Left ventricle myocardium inferior (tissue), 1 donor: ENCODE results near the gene COG2. TPM values are rescaled to one million over a fixed set of nuclear protein-coding genes. Genes with fewer than 3 reads are reported as not detected.

Experiments used
- DNase-seq: peaks from one replicate; pipeline ENCODE4 v3.0.0-alpha.2; 2020
- H3K27ac ChIP-seq: fragments of 200-600 bp; replicated peaks from 2 replicates; pipeline ENCODE4 v1.8.0; 2021
- H3K27me3 ChIP-seq: fragments of 200-600 bp; 2 replicates; pipeline ENCODE4 v1.8.0; 2021; ENCODE audit warnings: low read depth
- H3K36me3 ChIP-seq: fragments of 200-600 bp; 2 replicates; pipeline ENCODE4 v1.8.0; 2021
- H3K4me1 ChIP-seq: fragments of 200-600 bp; 2 replicates; pipeline ENCODE4 v1.8.0; 2021
- H3K4me3 ChIP-seq: fragments of 200-600 bp; 2 replicates; pipeline ENCODE4 v1.8.0; 2021; ENCODE audit warnings: mild to moderate bottlenecking, moderate library complexity
- H3K9me3 ChIP-seq: fragments of 200-600 bp; replicated peaks from 2 replicates; pipeline ENCODE4 v1.8.0; 2021
- CTCF ChIP-seq: fragments of 200-600 bp; IDR thresholded peaks from 2 replicates; pipeline ENCODE4 v1.8.0; 2021; ENCODE audit warnings: antibody characterized with exemption, mild to moderate bottlenecking, borderline replicate concordance
- intact Hi-C: fragments of 100-400 bp; cut with micrococcal nuclease; formaldehyde crosslinking; loops from one replicate; pipeline ENCODE4 v1.11.0; 2022
- total RNA-seq: library from RNA; stranded (reverse); fragmentation: NEBNext Ultra II Directional; extraction: Animal tissue kit (Norgen Biotek cat#: 25700); gene quantifications from one replicate; pipeline ENCODE4 v1.2.1, GENCODE V29; 2021
- donor health status: DM: no; HTN: yes; CAD: no; lungs with severe emphysema.

The COG2 gene
- total RNA-seq, 1 donor from 2014 or later: 25.6 TPM

DNA sequence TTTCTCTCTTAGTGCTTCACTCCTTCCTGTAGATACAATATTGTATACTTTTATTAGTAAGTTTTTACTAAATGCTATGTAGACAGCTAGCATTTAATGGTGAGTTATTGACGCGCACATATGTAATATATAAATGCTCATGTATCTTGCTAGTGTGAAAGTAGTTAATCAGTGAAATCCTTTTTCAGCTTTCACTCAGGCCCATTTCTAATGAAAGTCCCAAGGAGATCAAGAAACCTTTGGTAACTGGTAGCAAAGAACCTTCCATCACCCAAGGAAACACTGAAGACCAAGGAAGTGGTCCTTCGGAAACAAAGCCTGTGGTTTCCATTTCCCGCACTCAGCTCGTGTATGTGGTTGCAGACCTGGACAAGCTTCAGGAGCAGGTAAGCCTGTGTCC lies 44.5 kb downstream of the COG2 start:
- no peak overlapping the region for H3K27ac ChIP-seq
- no peak for DNase-seq
- no peaks in the 10 kb centered on the region for H3K9me3 ChIP-seq
- intact Hi-C loops: no loop called here
- no peaks in the 10 kb centered on the region for H3K27me3 ChIP-seq
- H3K4me3 ChIP-seq: no peak overlapping the region
- H3K4me1 ChIP-seq: peaks cover 18% of the 10 kb centered on the region
- H3K36me3 ChIP-seq: peaks cover 92% of the 10 kb centered on the region
- no peak for TF ChIP-seq CTCF

DNA sequence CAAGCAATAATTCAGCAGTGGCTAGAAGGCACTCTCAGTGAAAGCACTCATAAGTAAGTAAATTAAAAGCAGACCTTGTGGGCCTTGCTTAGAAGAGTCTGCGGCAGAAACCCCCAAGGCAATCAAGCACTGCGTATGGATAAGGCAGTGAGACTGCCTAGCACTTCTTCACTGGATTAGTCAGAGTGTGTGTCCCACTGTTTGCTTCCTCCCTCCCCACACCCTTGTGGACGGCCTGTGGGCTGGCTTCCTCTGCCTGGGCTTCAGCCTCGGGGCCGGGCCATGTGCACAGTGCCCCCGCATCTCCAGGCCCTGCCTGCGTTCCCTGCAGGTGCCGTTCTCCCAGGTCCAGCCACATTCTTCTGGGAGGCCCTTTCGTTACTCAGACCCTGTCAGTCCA lies 47.8 kb downstream of the COG2 start:
- Histone ChIP-seq H3K9me3 (no peaks in the 10 kb centered on the region), H3K4me1 (no peaks in the 10 kb centered on the region)
- intact Hi-C loops: loop anchor here (10.0 kb wide), 1 partner anchor 85 kb away; no protein-coding TSS in a partner anchor

DNA sequence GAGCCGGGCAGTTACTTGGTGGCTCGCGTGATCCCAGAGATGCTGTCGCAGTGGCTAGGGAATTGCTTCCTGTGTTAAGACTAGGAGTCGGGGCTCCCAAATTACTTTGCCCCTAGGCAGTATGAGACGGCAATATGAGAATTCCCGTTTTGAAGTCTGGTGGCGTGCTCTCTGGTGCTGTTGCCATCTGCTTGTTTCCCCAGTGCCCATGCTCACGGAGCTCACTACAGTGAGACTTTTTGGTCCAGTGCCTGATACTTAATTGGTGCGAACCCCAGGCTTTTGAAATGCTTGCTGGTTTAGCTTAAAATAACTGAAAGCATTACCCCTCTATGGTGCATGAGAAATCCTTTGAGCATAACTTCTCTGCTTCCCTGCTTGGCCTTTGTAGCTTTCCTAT lies 49.3 kb downstream of the COG2 start:
- no peaks in the 10 kb centered on the region for H3K27me3 ChIP-seq
- intact Hi-C loops: loop anchor here (10.0 kb wide), 1 partner anchor 83 kb away; no protein-coding TSS in a partner anchor
- H3K27ac ChIP-seq: no peak overlapping the region
- no peaks in the 10 kb centered on the region for H3K9me3 ChIP-seq
- H3K4me1 ChIP-seq: peaks cover 9% of the 10 kb centered on the region
- peaks cover 78% of the 10 kb centered on the region for H3K36me3 ChIP-seq
- H3K4me3 ChIP-seq: no peak overlapping the region
- DNase-seq: no peak
- TF ChIP-seq CTCF: no peak

More for the DNA sequence above, 47.8 kb downstream of the COG2 start:
- Histone ChIP-seq H3K36me3 (peaks cover 92% of the 10 kb centered on the region), H3K27me3 (no peaks in the 10 kb centered on the region), H3K4me3 (no peak overlapping the region), H3K27ac (no peak overlapping the region)
- no peak for DNase-seq
- no peak for TF ChIP-seq CTCF

DNA sequence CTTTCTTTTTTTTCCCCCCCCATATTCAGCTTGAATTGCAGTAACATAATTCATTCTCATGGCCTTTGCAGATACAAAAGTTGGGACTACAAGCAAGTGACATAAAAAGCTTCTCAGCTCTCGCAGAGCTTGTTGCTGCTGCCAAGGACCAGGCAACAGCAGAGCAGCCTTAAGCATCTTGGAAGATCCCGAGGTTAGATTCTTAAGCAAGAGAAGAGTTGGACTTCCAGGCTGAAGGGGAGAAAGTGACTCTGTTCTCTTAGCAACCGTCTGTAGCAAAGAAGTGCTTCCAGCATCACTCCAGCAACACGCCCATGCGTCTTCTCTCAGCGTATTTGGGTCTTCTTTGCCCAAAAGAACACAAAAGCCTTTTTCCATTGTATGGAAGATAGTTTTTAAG lies 50.9 kb downstream of the COG2 start:
- Histone ChIP-seq H3K9me3 (no peaks in the 10 kb centered on the region), H3K4me1 (peaks cover 17% of the 10 kb centered on the region), H3K27me3 (no peaks in the 10 kb centered on the region), H3K27ac (peak overlapping the region; percentile 2), H3K36me3 (peaks cover 62% of the 10 kb centered on the region), H3K4me3 (no peak overlapping the region)
- TF ChIP-seq CTCF: no peak
- intact Hi-C loops: loop anchor here (10.0 kb wide), 1 partner anchor 82 kb away; no protein-coding TSS in a partner anchor
- DNase-seq: no peak

GRCh38 chr1:230693777-230694176 lies 51.5 kb downstream of the COG2 start:
- intact Hi-C loops: loop anchor here (10.0 kb wide), 1 partner anchor 81 kb away; no protein-coding TSS in a partner anchor
- Histone ChIP-seq H3K27ac (no peak overlapping the region), H3K9me3 (no peaks in the 10 kb centered on the region), H3K36me3 (peaks cover 56% of the 10 kb centered on the region), H3K27me3 (peaks cover 3% of the 10 kb centered on the region), H3K4me1 (peaks cover 17% of the 10 kb centered on the region), H3K4me3 (no peak overlapping the region)
- TF ChIP-seq CTCF: no peak
- no peak for DNase-seq
